ENCODE results near the gene STK32C. TPM values are rescaled to one million over a fixed set of nuclear protein-coding genes. Genes with fewer than 3 reads are reported as not detected.
A peak's percentile ranks its signal among the peaks of the same experiment; 100 is the strongest.
"Not testable (repeated sequence)": the region's sequence is repeated elsewhere in the genome, so short reads cannot be mapped to it uniquely, and the experiment has no call there.

STK32C gene
- total RNA-seq, 1 donor from 2014 or later, result 14.6 TPM

DNA sequence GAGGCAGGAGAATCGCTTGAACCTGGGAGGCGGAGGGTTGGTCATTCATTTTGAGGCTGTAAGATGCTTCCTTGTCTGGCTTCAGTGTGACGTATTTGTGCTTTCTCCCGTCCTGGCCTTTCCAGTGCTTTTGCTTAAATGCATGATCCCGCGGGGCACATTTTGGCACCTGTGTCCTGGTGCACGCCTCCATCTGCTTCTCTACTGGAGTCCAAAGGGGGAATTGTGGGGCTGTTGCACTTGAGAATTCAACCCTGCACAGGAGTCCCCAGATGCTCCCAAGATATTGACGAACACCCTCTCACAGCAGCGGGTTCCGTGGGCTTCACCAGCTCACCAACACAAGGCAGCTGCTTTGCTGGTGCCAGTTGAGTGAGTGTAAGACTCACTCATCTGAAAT is 14.0 kb upstream of the STK32C start:
- intact Hi-C loops (cut with micrococcal nuclease), result no loop called here
- H3K27me3 Mint-ChIP-seq (ENCODE audit: insufficient read depth), result no peaks in the 10 kb centered on the region
- H3K36me3 Mint-ChIP-seq (ENCODE audit: low read depth), result peaks cover 19% of the 10 kb centered on the region
- H3K4me1 Mint-ChIP-seq (ENCODE audit: low read depth), result peaks cover 22% of the 10 kb centered on the region
- H3K27ac Mint-ChIP-seq, result no peak overlapping the region
- no peak overlapping the region for H3K4me3 Mint-ChIP-seq
- no peaks in the 10 kb centered on the region for H3K9me3 Mint-ChIP-seq
- DNase-seq (ENCODE audit: low spot score), result no peak

DNA sequence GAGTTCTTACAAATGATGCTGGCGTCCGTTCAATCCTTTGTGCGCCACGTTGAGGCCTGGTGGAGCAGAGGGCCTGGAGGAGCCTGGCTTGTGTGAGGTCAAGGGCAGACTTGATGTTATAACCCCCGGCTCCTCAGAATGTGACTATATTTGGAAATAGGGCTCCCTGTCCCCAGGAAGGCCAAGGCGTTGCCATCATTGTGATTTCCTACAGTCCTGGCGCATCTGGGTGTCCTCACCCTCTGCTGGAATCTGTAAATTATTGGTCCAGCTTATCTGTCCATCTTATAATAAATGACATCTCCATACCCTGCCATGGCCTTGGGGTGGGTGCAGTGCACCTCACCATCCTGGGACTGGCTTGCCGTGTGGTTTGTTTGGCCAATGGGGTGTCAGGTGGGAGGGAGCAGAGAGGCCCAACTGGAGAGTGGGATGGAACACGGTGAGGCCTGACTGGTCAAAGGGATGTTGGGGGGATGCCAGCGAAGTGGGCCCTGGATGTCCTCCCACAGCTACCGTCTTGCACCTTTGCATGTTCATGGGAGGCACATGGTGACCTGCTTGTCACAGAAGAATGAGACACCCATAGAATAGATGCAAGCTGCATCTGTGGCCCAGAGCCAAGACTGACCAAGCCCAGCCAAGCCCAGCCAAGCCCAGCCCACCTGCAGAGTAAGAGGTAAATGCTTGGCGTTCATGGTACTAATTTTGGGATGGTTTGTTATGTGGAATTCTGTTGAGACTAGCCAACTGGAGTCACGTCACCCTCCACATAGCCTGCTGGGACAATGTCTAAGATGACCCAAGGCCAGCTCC is 13.1 kb upstream of the STK32C start:
- Mint-ChIP-seq H3K27me3 (ENCODE audit: insufficient read depth) (no peaks in the 10 kb centered on the region), H3K36me3 (ENCODE audit: low read depth) (peaks cover 12% of the 10 kb centered on the region), H3K4me3 (no peak overlapping the region), H3K27ac (no peak overlapping the region), H3K4me1 (ENCODE audit: low read depth) (peaks cover 18% of the 10 kb centered on the region), H3K9me3 (no peaks in the 10 kb centered on the region)
- intact Hi-C loops (cut with micrococcal nuclease), result loop anchor here (1.0 kb wide), 1 partner anchor 9 kb away; no protein-coding TSS in a partner anchor
- DNase-seq (ENCODE audit: low spot score), result no peak

- DNase-seq (ENCODE audit: low spot score), result peak; percentile 25
- Mint-ChIP-seq H3K27me3 (ENCODE audit: insufficient read depth) (no peaks in the 10 kb centered on the region), H3K4me3 (no peak overlapping the region), H3K4me1 (ENCODE audit: low read depth) (peaks cover 18% of the 10 kb centered on the region), H3K27ac (peak overlapping the region; percentile 21), H3K36me3 (ENCODE audit: low read depth) (peaks cover 10% of the 10 kb centered on the region), H3K9me3 (no peaks in the 10 kb centered on the region)
- intact Hi-C loops (cut with micrococcal nuclease), result loop anchor here (1.0 kb wide), 1 partner anchor 10 kb away; no protein-coding TSS in a partner anchor
Measured at GRCh38 chr10:132319853-132320653, 12.3 kb upstream of the STK32C start.

DNA sequence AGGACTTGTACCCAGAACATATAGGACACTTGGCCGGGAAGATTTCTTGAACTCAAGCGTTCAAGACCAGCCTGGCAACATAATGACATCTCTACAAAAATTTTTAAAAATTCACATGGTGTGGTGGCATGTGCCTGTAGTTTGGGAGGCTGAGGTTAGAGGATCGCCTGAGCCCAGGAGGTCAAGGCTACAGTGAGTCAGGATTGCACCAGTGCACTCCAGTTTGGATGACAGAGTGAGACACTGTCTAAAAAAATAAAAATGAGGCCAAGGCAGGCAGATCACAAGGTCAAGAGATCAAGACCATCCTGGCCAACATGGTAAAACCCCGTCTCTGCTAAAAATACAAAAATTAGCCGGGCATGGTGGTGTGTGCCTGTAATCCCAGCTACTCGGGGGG is 9.7 kb upstream of the STK32C start:
- H3K36me3 Mint-ChIP-seq (ENCODE audit: low read depth); H3K9me3 Mint-ChIP-seq; H3K4me3 Mint-ChIP-seq; H3K27me3 Mint-ChIP-seq (ENCODE audit: insufficient read depth); H3K27ac Mint-ChIP-seq; intact Hi-C loops (cut with micrococcal nuclease); DNase-seq (ENCODE audit: low spot score); H3K4me1 Mint-ChIP-seq (ENCODE audit: low read depth): not testable (repeated sequence)

DNA sequence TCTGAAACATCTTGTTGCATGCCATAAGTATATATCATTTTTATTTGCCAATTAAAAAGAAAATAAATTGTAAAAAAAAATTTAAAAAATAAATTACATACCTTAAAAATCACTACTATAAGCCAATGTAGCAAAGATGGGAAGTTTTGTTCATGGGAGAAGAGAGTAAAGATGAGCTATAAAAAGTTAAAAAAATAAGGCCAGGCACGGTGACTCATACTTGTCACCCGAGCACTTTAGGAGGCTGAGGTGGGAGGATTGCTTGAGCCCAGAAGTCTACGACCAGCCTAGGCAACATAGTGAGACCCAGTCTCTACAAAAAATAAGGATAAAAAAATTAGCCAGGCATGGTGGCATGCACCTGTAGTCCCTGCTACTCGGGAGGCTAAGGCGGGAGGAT is 8.4 kb upstream of the STK32C start:
- Mint-ChIP-seq H3K36me3 (ENCODE audit: low read depth) (peaks cover 1% of the 10 kb centered on the region), H3K27ac (no peak overlapping the region), H3K9me3 (no peaks in the 10 kb centered on the region), H3K27me3 (ENCODE audit: insufficient read depth) (peaks cover 5% of the 10 kb centered on the region), H3K4me3 (no peak overlapping the region), H3K4me1 (ENCODE audit: low read depth) (peaks cover 8% of the 10 kb centered on the region)
- DNase-seq (ENCODE audit: low spot score), result no peak
- intact Hi-C loops (cut with micrococcal nuclease), result no loop called here

GRCh38 chr10:132314881-132315280 is 7.1 kb upstream of the STK32C start:
- DNase-seq (ENCODE audit: low spot score); intact Hi-C loops (cut with micrococcal nuclease); H3K9me3 Mint-ChIP-seq: not testable (repeated sequence)

DNA sequence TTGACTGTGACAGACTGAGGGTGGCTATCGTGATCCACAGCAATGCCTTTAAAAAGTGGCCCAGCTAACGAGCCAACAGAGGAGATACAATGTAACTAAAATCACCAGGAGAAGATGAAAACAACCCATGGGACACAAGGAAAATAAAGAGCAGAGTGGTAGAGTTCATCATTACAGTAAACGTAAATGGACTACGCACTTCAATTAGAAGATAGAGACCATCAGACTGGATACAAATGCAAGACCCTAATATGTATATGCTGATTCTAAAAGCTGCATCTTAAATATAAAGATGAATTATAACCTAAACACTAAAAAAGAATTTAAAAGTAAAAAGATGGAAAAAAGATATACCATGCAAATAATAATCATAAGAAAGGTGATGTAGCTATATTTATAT is 6.6 kb upstream of the STK32C start:
- Mint-ChIP-seq H3K36me3 (ENCODE audit: low read depth) (peaks cover 1% of the 10 kb centered on the region), H3K27me3 (ENCODE audit: insufficient read depth) (peaks cover 17% of the 10 kb centered on the region), H3K4me1 (ENCODE audit: low read depth) (no peaks in the 10 kb centered on the region), H3K27ac (no peak overlapping the region), H3K9me3 (no peaks in the 10 kb centered on the region), H3K4me3 (no peak overlapping the region)
- no peak for DNase-seq (ENCODE audit: low spot score)
- intact Hi-C loops (cut with micrococcal nuclease), result no loop called here

More at GRCh38 chr10:132314881-132315280, 7.1 kb upstream of the STK32C start:
- not testable (repeated sequence) for H3K36me3 Mint-ChIP-seq (ENCODE audit: low read depth); H3K4me1 Mint-ChIP-seq (ENCODE audit: low read depth); H3K27ac Mint-ChIP-seq; H3K4me3 Mint-ChIP-seq
- peaks cover 11% of the 10 kb centered on the region for H3K27me3 Mint-ChIP-seq (ENCODE audit: insufficient read depth)

- intact Hi-C loops (cut with micrococcal nuclease), result no loop called here
Measured at GRCh38 chr10:132313865-132314264, 6.1 kb upstream of the STK32C start.

GRCh38 chr10:132313305-132313704 is 5.6 kb upstream of the STK32C start:
- Mint-ChIP-seq H3K27me3 (ENCODE audit: insufficient read depth) (peaks cover 21% of the 10 kb centered on the region), H3K27ac (no peak overlapping the region), H3K4me3 (no peak overlapping the region), H3K4me1 (ENCODE audit: low read depth) (no peaks in the 10 kb centered on the region), H3K9me3 (no peaks in the 10 kb centered on the region), H3K36me3 (ENCODE audit: low read depth) (peaks cover 1% of the 10 kb centered on the region)
- intact Hi-C loops (cut with micrococcal nuclease), result no loop called here
- no peak for DNase-seq (ENCODE audit: low spot score)

More at GRCh38 chr10:132313865-132314264, 6.1 kb upstream of the STK32C start:
- Mint-ChIP-seq H3K27ac (no peak overlapping the region), H3K9me3 (no peaks in the 10 kb centered on the region), H3K27me3 (ENCODE audit: insufficient read depth) (peaks cover 21% of the 10 kb centered on the region), H3K4me1 (ENCODE audit: low read depth) (no peaks in the 10 kb centered on the region), H3K36me3 (ENCODE audit: low read depth) (peaks cover 1% of the 10 kb centered on the region), H3K4me3 (no peak overlapping the region)
- DNase-seq (ENCODE audit: low spot score), result no peak

GRCh38 chr10:132311338-132311939 is 3.7 kb upstream of the STK32C start:
- no peak overlapping the region for H3K4me3 Mint-ChIP-seq
- DNase-seq (ENCODE audit: low spot score), result no peak
- intact Hi-C loops (cut with micrococcal nuclease), result no loop called here
- no peak overlapping the region for H3K27ac Mint-ChIP-seq
- no peaks in the 10 kb centered on the region for H3K36me3 Mint-ChIP-seq (ENCODE audit: low read depth)
- H3K9me3 Mint-ChIP-seq, result no peaks in the 10 kb centered on the region
- peaks cover 27% of the 10 kb centered on the region for H3K27me3 Mint-ChIP-seq (ENCODE audit: insufficient read depth)
- H3K4me1 Mint-ChIP-seq (ENCODE audit: low read depth), result no peaks in the 10 kb centered on the region

GRCh38 chr10:132310701-132311337 is 3.1 kb upstream of the STK32C start:
- DNase-seq (ENCODE audit: low spot score), result no peak
- H3K4me3 Mint-ChIP-seq, result no peak overlapping the region
- H3K36me3 Mint-ChIP-seq (ENCODE audit: low read depth), result no peaks in the 10 kb centered on the region
- intact Hi-C loops (cut with micrococcal nuclease), result no loop called here
- no peaks in the 10 kb centered on the region for H3K9me3 Mint-ChIP-seq
- H3K27ac Mint-ChIP-seq, result no peak overlapping the region
- no peaks in the 10 kb centered on the region for H3K4me1 Mint-ChIP-seq (ENCODE audit: low read depth)
- peaks cover 33% of the 10 kb centered on the region for H3K27me3 Mint-ChIP-seq (ENCODE audit: insufficient read depth)

DNA sequence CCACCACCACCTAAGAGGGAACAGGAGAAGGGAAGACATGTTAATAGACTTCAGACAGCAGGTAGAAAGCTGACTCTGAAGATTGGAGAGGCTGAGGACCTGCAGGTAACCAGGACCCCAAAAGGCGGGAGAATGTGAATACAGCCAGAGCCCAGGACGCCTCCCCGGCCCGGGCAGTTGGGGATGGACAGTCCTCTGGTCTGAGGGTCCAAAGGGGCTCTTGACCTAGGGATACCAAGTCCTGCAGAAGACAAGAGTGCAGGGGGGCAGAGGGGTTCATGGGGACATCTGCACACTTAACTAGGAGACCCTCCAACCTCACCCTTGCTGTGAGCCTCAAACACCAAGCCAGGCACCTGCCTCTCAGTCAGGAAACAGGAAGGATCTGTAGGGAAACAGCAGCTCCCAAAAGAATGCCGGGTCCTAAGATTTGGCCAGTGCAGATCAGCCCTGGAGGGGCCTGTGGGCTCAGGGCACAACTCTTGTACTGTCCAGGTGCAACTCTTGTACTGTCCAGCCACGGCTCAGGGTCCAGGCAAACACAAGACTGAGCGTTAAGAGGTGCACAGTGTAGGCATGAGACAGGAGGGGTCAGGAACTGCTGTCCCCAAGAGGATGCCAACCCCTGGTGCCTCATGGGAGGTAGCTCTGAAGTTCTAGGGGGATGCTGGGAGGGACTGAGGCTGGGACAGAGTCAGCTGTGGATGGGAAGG is 2.3 kb upstream of the STK32C start:
- H3K27ac Mint-ChIP-seq, result no peak overlapping the region
- peaks cover 35% of the 10 kb centered on the region for H3K27me3 Mint-ChIP-seq (ENCODE audit: insufficient read depth)
- H3K36me3 Mint-ChIP-seq (ENCODE audit: low read depth), result no peaks in the 10 kb centered on the region
- H3K4me3 Mint-ChIP-seq, result peak overlapping the region; percentile 78
- no peak for DNase-seq (ENCODE audit: low spot score)
- H3K9me3 Mint-ChIP-seq, result no peaks in the 10 kb centered on the region
- H3K4me1 Mint-ChIP-seq (ENCODE audit: low read depth), result no peaks in the 10 kb centered on the region
- intact Hi-C loops (cut with micrococcal nuclease), result loop anchor here (5.0 to 10.0 kb wide), 3 partner anchors 78 to 965 kb away; partner anchors contain the start of genes ADAM8 and BNIP3

All from activated T-helper 1 cell treated with anti-CD3 and anti-CD28 coated beads, Interleukin-12 subunit alpha, Interleukin-12 subunit beta, Interleukin-2, Interleukin-4 antibody, amounts not matched to agents 30 ng/mL and 10 ng/mL and 1 ng/mL, durations not matched to agents 14 hours and 24 hours and 36 hours (primary cell).